GM23338 (cell line): ENCODE measurements around the gene RPRD1A. TPM values are rescaled to one million over a fixed set of nuclear protein-coding genes. Genes with fewer than 3 reads are reported as not detected.

Experiments used
- ATAC-seq: fragments of 200-7000 bp; cut with Tn5 transposase; 3 replicates; pipeline ENCODE4 v1.9.1; 2020
- DNase-seq: peaks from one replicate; pipeline ENCODE4 v3.0.0-alpha.2; 2015; ENCODE audit warnings: low spot score
- H2AFZ ChIP-seq: fragments of 200-600 bp; sonication (generic); 2 replicates; pipeline ENCODE4 v1.8.0; 2016; ENCODE audit warnings: antibody characterized with exemption, mild to moderate bottlenecking, moderate library complexity
- H3F3A ChIP-seq: fragments of 200-600 bp; sonication (generic); replicated peaks from 2 replicates; pipeline ENCODE4 v1.8.0; 2017; ENCODE audit warnings: antibody characterized with exemption, mixed run types, low read depth
- H3K27ac ChIP-seq: fragments of 200-600 bp; sonication (generic); 2 replicates; pipeline ENCODE4 v1.6.1; 2016; ENCODE audit warnings: low read depth
- H3K27me3 ChIP-seq: fragments of 200-600 bp; sonication (generic); 2 replicates; pipeline ENCODE4 v1.8.0; 2016; ENCODE audit warnings: mild to moderate bottlenecking, mixed run types, moderate library complexity; ENCODE audit not compliant: insufficient read depth
- H3K36me3 ChIP-seq: fragments of 200-600 bp; sonication (generic); 2 replicates; pipeline ENCODE4 v1.8.0; 2016; ENCODE audit warnings: mild to moderate bottlenecking; ENCODE audit not compliant: insufficient read depth
- H3K4me1 ChIP-seq: fragments of 200-600 bp; sonication (generic); 2 replicates; pipeline ENCODE4 v1.8.0; 2016; ENCODE audit warnings: mild to moderate bottlenecking, moderate library complexity; ENCODE audit not compliant: insufficient read depth
- H3K4me2 ChIP-seq: fragments of 200-600 bp; sonication (generic); 2 replicates; pipeline ENCODE4 v1.7.1; 2017; ENCODE audit warnings: mixed run types
- H3K4me3 ChIP-seq: fragments of 200-600 bp; sonication (generic); 2 replicates; pipeline ENCODE4 v1.6.1; 2016; ENCODE audit warnings: mixed run types
- H3K79me2 ChIP-seq: fragments of 200-600 bp; sonication (generic); replicated peaks from 2 replicates; pipeline ENCODE4 v1.8.0; 2017; ENCODE audit warnings: mild to moderate bottlenecking; ENCODE audit not compliant: insufficient read depth
- H3K9me2 ChIP-seq: fragments of 200-600 bp; sonication (generic); 2 replicates; pipeline ENCODE4 v1.8.0; 2017; ENCODE audit not compliant: insufficient read depth
- H4K20me1 ChIP-seq: fragments of 200-600 bp; sonication (generic); replicated peaks from 2 replicates; pipeline ENCODE4 v1.8.0; 2017; ENCODE audit warnings: mild to moderate bottlenecking; ENCODE audit not compliant: insufficient read depth
- H3K27ac Mint-ChIP-seq: 2 replicates; pipeline ENCODE4 v1.8.0; 2020; ENCODE audit warnings: inconsistent platforms, mild to moderate bottlenecking, moderate library complexity, mixed read lengths
- H3K27me3 Mint-ChIP-seq: 3 replicates; pipeline ENCODE4 v1.8.0; 2022; ENCODE audit warnings: low read depth, mild to moderate bottlenecking, moderate library complexity, mixed read lengths, inconsistent platforms; ENCODE audit not compliant: insufficient read depth, poor library complexity
- H3K36me3 Mint-ChIP-seq: 3 replicates; pipeline ENCODE4 v1.8.0; 2021; ENCODE audit warnings: low read depth, mild to moderate bottlenecking, inconsistent platforms, moderate library complexity, mixed read lengths
- H3K4me1 Mint-ChIP-seq: 3 replicates; pipeline ENCODE4 v1.8.0; 2020; ENCODE audit warnings: mild to moderate bottlenecking, inconsistent platforms, mixed read lengths
- H3K4me3 Mint-ChIP-seq: 3 replicates; pipeline ENCODE4 v1.8.0; 2021; ENCODE audit warnings: moderate library complexity, mild to moderate bottlenecking, inconsistent platforms, mixed read lengths
- H3K9me3 Mint-ChIP-seq: 3 replicates; pipeline ENCODE4 v1.8.0; 2020; ENCODE audit warnings: moderate library complexity, mild to moderate bottlenecking, inconsistent platforms, mixed read lengths
- CREB1 ChIP-seq: fragments of 250-450 bp; sonication (Bioruptor Pico); IDR thresholded peaks from 2 replicates; pipeline ENCODE4 v1.5.0; 2020; ENCODE audit warnings: low read depth, mild to moderate bottlenecking, moderate library complexity
- ETS1 ChIP-seq: IDR thresholded peaks from 2 replicates; pipeline ENCODE4 v1.6.1; 2016; ENCODE audit warnings: antibody characterized with exemption
- EZH2phosphoT487 ChIP-seq: fragments of 200-600 bp; sonication (generic); IDR thresholded peaks from one replicate; pipeline ENCODE4 v1.8.1; 2018; ENCODE audit warnings: antibody characterized with exemption; ENCODE audit not compliant: unreplicated experiment
- JUNB ChIP-seq: IDR thresholded peaks from one replicate; pipeline ENCODE4 v1.6.1; 2016; ENCODE audit warnings: antibody characterized with exemption; ENCODE audit not compliant: unreplicated experiment
- STAT1 ChIP-seq: IDR thresholded peaks from one replicate; pipeline ENCODE4 v1.6.1; 2016; ENCODE audit warnings: antibody characterized with exemption; ENCODE audit not compliant: unreplicated experiment
- ZNF331 ChIP-seq: fragments of 250-450 bp; sonication (Bioruptor Pico); IDR thresholded peaks from 2 replicates; pipeline ENCODE4 v1.5.0; 2020; ENCODE audit warnings: low read depth, mild to moderate bottlenecking, moderate library complexity
- ZNF462 ChIP-seq: fragments of 250-450 bp; sonication (Bioruptor Pico); IDR thresholded peaks from 2 replicates; pipeline ENCODE4 v1.5.0; 2020; ENCODE audit warnings: mild to moderate bottlenecking, moderate library complexity
- polyA plus RNA-seq: library from polyadenylated mRNA; unstranded; fragments of >200 nt; fragmentation: Nextera tagmentation; extraction: Ambion mirVana; gene quantifications from 2 replicates; pipeline ENCODE4 v1.2.1, GENCODE V29; 2016
- total RNA-seq: library from RNA; depleted of rRNA; stranded (reverse); fragments of >200 nt; shearing (Covaris generic); gene quantifications from 2 replicates; pipeline ENCODE4 v1.2.3, GENCODE V29; 2014

RPRD1A gene
- total and polyA plus RNA-seq, 2 experiments from 2014 or later = 67.9 to 157 TPM

GRCh38 chr18:35983147-35983546 is 84.2 kb downstream of the RPRD1A start (continued):
- TF ChIP-seq ZNF462 (CRISPR knock-in tag) (no peak), ZNF331 (CRISPR knock-in tag) (no peak)

GRCh38 chr18:35982409-35983114 is 84.8 kb downstream of the RPRD1A start:
- Mint-ChIP-seq H3K27me3 (no peaks in the 10 kb centered on the region), H3K27ac (no peak overlapping the region), H3K36me3 (peaks cover 48% of the 10 kb centered on the region), H3K4me1 (no peaks in the 10 kb centered on the region), H3K9me3 (no peaks in the 10 kb centered on the region), H3K4me3 (no peak overlapping the region)
- 0 out of 2 replicates have a peak, but pooled peaks cover 5% of the 10 kb centered on the region for H3F3A ChIP-seq
- H3K27me3 ChIP-seq = no peaks in the 10 kb centered on the region
- ATAC-seq = no peak
- no peak overlapping the region for H3K4me3 ChIP-seq
- no peak overlapping the region for H3K4me2 ChIP-seq
- no peaks in the 10 kb centered on the region for H3K79me2 ChIP-seq
- H2AFZ ChIP-seq = no peak overlapping the region
- peaks cover 26% of the 10 kb centered on the region for H3K36me3 ChIP-seq
- no peak overlapping the region for H3K27ac ChIP-seq
- no peaks in the 10 kb centered on the region for H3K9me2 ChIP-seq
- no peaks in the 10 kb centered on the region for H3K4me1 ChIP-seq
- DNase-seq = no peak
- TF ChIP-seq JUNB (no peak), ETS1 (no peak), CREB1 (CRISPR knock-in tag) (no peak), STAT1 (no peak), ZNF331 (CRISPR knock-in tag) (no peak), EZH2phosphoT487 (no peak), ZNF462 (CRISPR knock-in tag) (no peak)
- no peaks in the 10 kb centered on the region; the same call in 1 of the 2 replicates for H4K20me1 ChIP-seq
